Renal pelvis (tissue), 4 donors: ENCODE measurements around the gene S100B. TPM values are rescaled to one million over a fixed set of nuclear protein-coding genes. Genes with fewer than 3 reads are reported as not detected.

Source experiments
- DNase-seq: peaks from one replicate; pipeline ENCODE4 v3.0.0-alpha.2; 2013
- polyA plus RNA-seq, 3 donors: library from polyadenylated mRNA; unstranded; fragments of 120-200 nt; gene quantifications; one replicate each; pipeline ENCODE4 v1.2.1, GENCODE V29; 2013; ENCODE audit not compliant: insufficient read length in 3 of 3

Gene S100B
- polyA plus RNA-seq, 3 donors, result 1.7 to 5.5 (median 3.5) TPM

DNA sequence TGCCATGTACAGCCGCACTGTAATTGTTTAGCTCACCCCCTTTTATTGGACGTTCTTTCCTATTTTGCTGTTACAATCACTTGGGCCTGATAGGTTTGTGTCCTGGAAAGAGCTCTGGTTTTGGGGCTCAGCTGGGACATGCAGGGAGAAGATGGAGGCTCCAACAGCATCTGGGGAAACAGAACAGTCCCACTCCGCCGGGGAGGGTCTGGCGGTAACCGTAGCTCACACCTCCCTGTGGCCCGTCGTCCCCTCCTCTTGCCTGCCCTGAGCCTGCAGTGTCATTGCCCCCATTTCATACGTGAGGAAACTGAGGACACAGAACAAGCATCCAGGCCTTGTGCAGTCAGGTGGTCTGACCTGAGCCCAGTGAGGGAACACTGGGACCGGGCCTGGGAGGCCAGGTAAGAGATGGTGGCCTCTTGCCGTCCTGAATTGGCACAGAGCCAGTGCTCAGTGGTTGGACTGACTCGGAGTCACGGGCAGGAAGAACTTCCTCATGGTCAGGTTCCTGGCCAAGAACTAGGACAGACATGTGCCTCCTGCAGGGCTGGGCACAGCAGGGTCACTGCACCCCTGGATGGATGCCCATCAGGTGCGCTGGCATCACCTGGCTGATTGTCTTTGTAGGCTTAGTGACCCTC is 41.8 kb downstream of the S100B start:
- no peak for DNase-seq

DNA sequence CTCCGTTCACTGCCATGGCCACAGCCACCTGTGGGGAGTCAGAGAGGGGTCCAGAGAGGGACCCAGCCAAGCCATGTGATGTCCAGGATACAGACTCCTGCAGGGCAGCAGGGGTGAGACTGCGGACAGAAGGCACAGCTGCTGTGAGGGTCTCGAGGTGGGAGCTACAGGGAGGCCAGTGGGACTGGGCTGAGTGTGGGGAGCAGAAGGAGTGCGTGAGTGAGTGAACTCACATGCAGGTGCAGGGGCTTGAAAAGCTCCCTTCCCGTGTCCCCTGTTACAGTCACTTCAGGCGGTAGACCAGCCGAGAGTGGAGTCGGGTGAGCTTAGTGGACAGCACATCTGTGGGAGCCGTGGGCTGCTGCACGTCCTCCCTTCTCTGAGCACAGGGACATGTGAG is 42.4 kb downstream of the S100B start:
- DNase-seq, result no peak

DNA sequence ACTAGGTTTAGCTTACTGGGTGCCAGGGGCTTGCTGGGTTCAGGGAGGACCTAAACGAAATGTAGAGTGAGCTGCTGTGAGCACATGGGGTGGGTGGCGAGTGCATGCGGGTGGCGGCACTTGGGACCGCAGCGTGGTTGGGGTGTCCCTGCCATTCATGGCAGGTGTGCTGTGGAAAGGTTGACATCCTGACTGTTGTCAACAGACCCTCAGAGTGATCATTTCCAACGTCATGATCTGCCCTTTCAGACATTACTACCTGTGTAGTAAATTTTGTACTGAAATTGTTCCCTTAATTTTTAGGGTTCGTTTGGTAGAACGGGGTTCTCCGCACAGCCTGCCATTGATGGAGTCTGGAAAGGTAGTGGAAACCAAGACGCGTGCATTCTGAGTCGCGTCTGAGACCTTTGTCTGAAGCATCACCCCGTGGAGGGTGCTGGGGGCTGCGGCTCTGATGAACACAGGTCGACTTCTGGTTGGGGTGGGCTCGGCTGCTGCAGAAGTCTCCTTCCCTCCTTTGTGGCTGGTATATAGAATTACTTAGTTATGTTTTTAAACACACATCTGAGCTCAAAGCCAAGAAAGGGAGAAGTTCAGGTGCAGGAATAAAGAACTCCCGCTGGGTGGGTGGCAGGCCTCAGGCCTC is 43.3 kb downstream of the S100B start:
- no peak for DNase-seq

DNA sequence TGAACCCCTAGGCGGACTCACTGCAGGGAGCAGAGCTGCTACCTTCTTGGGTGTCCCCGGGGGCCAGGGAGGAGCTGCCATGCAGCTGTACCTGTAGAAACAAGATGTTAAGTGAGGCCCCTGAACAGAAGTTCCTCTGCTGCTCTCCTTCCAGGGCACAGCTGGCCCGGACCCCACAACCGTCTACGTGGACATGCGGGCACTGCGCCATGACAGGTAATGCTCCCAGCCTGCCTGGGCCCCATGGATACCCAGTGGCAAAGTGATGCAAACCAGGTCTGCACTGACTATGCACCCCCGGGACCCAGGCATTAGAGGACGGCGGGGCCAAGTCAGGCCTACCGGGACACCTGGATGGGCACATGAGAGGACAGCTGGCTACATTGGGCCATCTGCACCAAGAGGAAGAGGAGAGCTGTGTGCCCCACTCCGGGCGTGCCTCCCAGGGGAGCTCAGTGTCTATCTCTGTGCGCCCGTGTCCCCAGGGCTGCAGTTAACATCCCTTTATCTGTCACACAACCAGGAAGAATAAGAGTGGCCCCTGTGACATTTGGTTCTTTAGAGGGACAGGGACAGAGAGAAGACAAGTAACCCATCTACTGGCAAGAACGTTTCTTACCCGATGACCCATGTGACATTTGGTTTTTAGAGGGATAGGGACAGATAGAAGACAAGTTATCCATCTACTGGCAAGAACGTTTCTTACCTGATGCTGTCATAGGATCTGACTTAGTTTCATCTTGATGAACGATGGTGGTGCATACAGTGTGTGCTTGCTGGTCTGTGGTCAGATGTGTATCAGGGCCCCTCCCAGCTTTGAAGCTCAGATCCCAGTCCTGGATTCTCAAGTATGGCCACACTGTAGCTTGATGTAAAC is 44.1 kb downstream of the S100B start:
- DNase-seq, result no peak

DNA sequence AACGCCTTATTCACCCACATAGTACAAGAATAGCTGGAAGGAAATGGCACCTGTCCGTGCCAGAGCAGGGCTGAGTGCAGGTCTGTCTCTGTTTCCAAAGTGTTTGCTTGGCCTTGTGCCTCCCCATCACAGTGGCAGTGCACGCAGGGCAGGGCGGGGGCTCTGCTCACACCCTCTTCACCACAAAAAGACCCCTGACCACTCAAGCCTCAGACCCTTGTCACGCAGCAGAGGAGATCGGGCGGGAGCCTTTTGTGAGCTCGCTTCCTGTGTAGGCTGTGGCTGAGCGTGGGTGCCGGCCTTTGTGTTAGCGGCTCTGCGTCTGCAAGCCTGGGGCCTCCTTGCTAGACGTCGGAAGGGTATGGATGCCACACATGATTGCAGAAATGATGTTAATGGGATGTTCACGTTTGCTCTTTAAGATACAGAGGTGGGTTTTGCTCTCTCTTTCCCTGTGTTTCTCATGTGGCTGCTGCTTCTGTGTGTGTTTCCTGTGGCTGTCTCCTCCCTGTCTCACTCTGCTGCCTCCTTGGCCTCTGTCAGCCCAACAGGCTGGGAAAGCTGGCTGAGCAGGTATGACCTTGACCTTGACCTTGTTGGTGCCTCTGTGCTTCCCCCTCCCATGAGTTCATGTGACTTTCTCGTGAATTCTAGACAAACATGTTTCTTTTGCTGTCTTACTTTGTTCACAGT is 45.4 kb downstream of the S100B start:
- peak; percentile 20 for DNase-seq

DNA sequence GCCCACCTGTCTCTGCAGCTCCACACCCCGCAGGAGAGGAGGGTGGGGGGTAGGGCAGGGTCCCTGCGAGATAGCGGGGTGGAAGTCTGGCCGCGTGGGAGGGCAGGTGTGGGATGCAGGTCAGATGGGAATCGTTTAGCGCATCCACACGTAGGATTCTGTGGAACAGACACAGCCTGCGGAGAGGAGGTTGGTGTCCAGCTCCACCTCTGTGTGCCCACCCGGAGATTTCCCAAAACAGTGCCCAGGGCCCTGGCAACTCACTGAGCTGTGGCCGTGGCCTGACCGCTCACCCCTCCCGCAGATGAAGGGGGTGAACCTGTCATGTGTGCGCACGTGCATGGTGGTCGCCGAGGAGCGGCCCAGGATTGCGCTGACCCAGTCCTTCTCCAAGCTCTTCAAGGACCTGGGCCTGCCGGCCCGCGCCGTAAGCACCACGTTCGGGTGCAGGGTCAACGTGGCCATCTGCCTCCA is 46.9 kb downstream of the S100B start:
- DNase-seq, result no peak

DNA sequence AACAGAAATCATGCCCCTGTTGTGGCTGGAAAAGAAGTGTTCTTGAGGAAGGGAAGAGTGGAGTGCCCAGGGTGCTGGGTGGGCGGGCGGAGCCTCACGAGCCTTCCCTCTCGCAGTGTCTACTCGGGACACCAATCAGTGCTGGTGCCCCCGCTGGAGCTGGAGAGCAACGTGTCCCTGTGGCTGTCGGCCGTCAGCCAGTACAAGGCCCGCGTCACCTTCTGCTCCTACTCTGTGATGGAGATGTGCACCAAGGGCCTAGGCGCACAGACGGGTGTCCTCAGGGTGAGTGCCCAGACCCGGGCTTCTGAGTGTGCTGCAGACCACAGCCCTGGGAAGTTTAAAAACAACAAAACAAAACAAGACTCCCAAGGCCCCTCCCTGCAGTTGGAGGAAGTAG is 47.4 kb downstream of the S100B start:
- no peak for DNase-seq

DNA sequence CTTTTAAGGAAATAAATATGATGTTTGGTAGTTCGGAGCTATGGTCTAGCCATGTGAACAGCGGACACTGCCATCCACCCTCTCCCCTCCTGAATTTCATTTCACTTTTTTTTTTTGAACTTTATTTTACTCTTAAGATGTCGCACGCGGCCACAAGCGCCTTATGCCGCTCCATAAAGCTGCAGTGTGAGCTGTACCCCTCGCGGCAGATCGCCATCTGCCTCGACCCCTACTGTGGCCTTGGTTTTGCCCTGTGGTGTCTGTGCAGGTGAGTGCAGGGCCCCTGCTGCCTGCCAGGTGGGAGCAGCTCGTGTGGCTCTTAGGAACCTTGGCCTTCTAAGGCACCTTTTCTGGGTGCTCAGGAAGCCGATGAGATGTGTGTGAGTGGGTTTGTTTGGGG is 48.1 kb downstream of the S100B start:
- DNase-seq, result no peak

DNA sequence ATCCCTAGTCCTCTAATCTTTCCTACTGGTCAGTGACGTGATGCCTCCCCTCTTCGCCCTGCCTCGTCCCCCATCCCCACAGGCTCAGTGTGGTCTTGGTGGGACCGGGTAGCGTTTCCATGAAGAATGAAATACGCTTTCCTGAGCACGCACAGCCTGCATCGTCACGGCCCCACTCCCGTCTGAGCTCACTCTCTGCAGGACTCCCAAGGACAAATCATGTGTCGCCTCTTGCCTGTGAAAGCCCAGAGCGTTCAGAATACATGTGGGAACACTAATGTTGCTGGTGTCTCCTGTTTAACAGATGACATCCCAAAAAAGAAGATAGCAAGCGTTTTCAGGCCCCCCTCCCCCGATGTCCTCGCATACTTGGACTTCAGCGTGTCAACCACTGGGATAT is 49.2 kb downstream of the S100B start:
- no peak for DNase-seq

DNA sequence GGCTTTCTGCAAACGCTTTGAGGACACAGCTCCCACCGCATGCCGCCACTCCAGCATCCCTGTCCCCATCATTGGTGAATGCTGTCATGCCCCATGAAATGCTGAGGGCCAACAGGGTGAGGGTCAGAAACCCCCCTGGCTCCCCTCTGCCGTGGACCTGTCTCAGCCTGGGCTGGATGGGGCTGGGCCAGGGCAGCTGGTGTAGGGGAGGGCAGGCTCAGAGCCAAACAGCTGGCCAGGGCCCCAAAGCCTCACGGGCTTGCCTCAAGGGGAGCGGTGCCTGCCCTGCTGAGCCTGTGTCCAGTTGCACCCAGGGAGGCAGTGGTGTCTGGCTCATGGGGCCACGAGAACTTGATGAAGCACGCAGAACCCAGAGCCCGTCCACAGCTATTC is 49.7 kb downstream of the S100B start:
- DNase-seq, result no peak

DNA sequence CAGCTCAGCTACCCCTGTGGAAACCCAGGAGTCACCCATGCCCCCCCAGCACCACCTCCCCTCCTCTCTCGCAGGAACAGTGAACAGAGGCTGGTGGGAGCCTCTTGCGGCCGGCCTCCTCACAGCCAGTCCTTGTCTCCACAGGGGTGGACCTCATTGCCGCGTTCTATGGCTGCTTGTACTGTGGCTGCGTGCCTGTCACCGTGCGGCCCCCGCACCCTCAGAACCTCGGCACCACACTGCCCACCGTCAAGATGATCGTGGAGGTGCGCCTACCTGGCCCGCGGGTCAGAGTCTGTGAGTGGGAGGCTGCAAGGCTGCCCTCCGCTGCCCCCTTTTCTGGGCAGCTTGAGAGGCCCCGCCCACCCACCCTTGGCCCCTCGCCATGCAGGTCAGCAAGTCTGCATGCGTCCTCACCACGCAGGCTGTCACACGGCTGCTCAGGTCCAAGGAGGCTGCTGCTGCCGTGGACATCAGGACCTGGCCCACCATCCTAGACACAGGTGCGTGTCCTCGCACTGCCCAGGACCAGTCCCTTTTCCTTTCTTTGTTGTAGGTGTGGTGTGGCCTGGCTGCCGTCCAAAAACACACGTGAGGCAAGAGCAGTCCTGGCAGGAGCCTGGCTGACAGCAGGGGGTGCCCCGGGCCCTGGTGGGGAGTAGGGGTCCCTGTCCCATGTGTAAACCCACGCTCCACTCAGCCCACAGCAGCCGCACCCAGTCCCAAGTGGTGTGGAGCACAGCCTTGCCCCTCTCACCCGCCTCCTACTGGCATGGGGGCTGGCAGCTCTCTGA is 50.3 kb downstream of the S100B start:
- DNase-seq, result no peak

DNA sequence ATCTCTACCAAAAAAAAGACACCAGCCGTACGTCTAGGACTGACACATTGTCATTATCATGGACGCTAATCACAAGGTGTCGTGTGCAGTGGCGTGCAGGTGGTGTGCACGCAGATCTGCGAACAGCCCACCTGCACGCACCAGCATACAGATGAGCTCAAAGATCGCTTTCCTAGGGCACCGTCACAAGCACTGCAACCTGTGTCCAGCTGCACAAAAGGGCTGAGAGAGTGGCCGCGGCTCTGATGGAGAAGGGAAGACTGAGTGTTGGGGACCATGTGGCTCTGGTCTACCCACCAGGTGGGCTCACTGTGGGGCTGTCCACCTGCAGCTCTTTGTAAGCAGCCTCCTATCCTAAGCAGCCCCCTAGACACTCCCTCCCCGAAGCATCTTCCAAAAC is 50.9 kb downstream of the S100B start:
- DNase-seq, result no peak

DNA sequence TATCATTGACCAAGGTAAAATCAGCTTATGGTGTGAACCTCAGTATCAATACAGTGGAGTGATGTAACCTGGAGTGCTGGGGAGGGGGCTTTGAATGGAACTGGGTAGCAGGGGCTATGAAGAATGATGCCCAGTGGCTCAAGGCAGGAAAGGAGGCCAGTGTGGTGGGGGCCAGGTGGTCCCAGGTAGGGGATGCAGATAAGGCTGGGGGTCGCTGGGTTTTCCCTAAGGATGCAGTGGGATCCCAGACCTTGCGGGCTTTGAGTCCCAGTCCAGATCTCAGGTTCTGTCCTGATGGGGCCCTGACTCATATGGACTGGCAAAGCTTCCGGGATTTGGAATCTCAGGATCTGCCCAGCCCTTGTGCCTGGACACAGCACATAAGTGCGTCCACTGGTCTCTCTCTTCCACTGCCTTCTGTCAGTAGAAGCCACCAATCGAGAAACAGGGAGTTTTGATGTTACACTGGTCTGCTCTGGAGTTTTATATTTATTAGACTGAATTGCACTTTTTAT is 52.0 kb downstream of the S100B start:
- DNase-seq, result no peak

DNA sequence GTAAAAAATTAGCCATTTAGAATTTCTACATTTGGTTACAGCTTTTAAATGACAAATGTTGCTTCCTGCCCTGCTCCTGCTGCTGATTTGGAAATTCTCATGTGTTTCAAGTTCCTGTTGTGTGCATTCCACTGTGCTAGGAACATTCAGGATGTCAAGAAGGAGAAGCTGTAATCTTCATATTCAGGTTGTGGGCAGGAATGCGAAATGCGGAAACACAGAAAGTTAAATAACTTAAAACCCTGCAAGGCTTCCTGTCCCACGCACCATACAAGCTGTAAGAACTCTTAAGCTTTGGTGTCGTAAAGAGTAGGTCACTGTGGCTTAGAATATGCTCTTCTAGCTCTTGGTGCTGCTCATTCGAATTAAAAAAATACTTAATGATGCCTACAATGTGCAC is 52.6 kb downstream of the S100B start:
- DNase-seq, result no peak

DNA sequence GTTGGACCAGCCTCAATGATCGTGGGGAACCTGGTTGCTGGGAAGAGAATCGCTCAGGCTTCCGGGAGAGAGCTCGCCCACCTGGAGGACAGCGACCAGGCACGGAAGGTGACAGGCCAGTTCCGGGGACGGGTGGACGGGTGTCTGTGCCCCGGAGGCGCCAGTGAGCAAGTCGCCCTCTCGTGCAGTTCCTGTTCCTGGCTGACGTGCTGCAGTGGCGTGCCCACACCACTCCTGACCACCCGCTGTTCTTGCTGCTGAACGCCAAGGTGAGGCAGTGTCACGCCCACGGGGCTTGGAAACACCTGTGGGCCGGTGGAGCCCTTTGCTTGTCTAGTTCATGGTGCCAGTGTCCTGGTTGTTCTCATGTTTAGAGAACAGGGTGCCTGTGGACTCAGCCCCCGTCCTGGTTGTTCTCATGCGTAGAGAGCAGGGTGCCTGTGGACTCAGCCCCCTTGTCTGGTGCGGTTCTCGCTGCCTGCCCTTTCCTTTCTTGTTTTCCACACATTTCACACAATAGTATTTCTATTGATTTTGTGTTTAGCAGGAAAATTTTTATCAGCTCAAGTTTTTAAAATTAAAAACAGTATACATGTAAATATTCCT is 53.1 kb downstream of the S100B start:
- DNase-seq, result no peak

DNA sequence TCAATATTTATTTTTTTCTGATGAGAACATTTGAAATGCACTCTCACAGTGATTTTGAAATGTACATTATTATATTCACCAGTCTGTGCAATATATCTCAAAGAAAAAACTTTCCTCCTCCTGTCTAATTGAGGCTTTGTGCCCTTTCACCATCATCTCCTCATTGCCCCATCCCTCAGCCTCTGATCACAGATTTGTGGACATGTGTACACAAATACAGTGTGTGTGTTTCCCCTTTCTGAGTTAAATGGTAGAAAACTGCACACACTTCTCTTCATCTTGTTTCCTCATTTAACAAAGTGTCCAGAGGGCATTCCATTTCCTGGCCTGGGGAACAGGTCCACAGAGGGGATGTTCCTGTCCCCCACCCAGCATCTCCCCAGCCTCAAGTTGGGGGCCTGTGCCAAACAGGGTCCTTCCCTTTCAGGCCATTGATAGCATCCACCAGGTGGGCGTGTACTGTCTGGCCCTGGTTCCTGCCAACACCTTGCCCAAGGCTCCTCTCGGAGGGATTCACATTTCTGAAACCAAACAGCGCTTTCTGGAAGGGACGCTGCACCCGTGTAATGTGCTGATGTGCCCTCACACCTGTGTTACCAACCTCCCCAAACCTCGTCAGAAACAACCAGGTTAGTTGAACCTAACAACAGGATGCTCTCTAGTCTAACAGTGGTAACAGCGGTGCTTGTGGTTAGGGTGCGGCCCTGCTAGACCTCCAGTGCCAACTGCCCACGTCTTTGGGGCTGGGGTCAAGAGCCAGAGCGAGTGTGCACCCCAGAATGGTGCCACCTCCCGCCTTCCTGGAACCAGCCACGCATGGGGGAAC is 54.6 kb downstream of the S100B start:
- DNase-seq, result no peak

DNA sequence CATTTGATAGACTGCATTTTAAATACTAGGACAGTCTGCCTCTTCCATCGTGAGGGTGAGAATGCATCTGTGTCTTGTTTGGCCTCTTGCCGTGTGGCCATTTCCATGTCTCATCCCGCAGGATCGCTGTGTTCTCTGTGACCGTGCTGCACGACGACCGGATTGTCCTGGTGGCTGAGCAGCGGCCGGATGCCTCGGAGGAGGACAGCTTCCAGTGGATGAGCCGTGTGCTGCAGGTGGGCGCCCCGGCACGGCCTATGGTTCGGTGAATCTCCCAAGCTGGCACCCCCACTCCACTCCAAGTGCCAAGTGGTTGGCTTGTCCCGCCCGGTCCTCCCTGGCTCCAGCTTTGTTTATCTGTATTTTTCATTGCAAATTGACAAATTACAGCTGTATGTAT is 55.2 kb downstream of the S100B start:
- DNase-seq, result no peak
